Mesenchymal stem cell (in vitro differentiated cells and primary cell): ENCODE measurements around the gene XG.
"Not testable (repeated sequence)": the region's sequence is repeated elsewhere in the genome, so short reads cannot be mapped to it uniquely, and the experiment has no call there.

Experiments
- DNase-seq: peaks from one replicate; pipeline ENCODE4 v3.0.0-alpha.2; 2013
- H2AFZ ChIP-seq: one replicate; pipeline ENCODE4 v1.6.1; 2013; ENCODE audit warnings: low read depth, mild to moderate bottlenecking, control low read depth, inconsistent platforms, low read length, moderate library complexity
- H2AK5ac ChIP-seq: 2 replicates; pipeline ENCODE4 v1.6.1; 2013; ENCODE audit warnings: low read length, moderate library complexity, mild to moderate bottlenecking, inconsistent platforms; ENCODE audit not compliant: severe bottlenecking
- H2BK120ac ChIP-seq: one replicate; pipeline ENCODE4 v1.6.1; 2013; ENCODE audit warnings: low read depth, mild to moderate bottlenecking, inconsistent platforms, low read length, moderate library complexity
- H2BK12ac ChIP-seq, 2 experiments: one replicate each; pipeline ENCODE4 v1.6.1; 2013; ENCODE audit warnings: inconsistent platforms in 2 of 2, low read length in 2 of 2, mild to moderate bottlenecking in 2 of 2, moderate library complexity in 2 of 2, control low read depth in 1 of 2
- H2BK15ac ChIP-seq: one replicate; pipeline ENCODE4 v1.6.1; 2013; ENCODE audit warnings: mild to moderate bottlenecking, low read depth, inconsistent platforms; ENCODE audit not compliant: poor library complexity, severe bottlenecking
- H2BK5ac ChIP-seq: 2 replicates; pipeline ENCODE4 v1.6.1; 2013; ENCODE audit warnings: low read depth, mild to moderate bottlenecking, low read length, control low read depth, inconsistent platforms; ENCODE audit not compliant: poor library complexity, severe bottlenecking
- H3K14ac ChIP-seq, 2 experiments: one replicate each; pipeline ENCODE4 v1.6.1; 2013; ENCODE audit warnings: inconsistent platforms in 2 of 2, low read length in 2 of 2, control low read depth in 1 of 2, mild to moderate bottlenecking in 1 of 2, moderate library complexity in 1 of 2
- H3K18ac ChIP-seq, 2 experiments: one replicate each; pipeline ENCODE4 v1.6.1; 2013; ENCODE audit warnings: inconsistent platforms in 2 of 2, low read length in 2 of 2, control low read depth in 1 of 2, low read depth in 1 of 2, mild to moderate bottlenecking in 1 of 2
- H3K23ac ChIP-seq, 2 experiments: one replicate each; pipeline ENCODE4 v1.6.1; 2013; ENCODE audit warnings: inconsistent platforms in 2 of 2, low read length in 2 of 2, mild to moderate bottlenecking in 2 of 2, moderate library complexity in 2 of 2, control low read depth in 1 of 2
- H3K27ac ChIP-seq: 2 replicates; pipeline ENCODE4 v1.5.1; 2013; ENCODE audit warnings: mild to moderate bottlenecking, moderate library complexity, low read length, control low read depth, inconsistent platforms; ENCODE audit not compliant: poor library complexity, severe bottlenecking
- H3K27me3 ChIP-seq, 2 experiments: 2 replicates each; pipeline versions ENCODE4 v1.6.1 to v1.7.0; 2013; ENCODE audit warnings: low read length in 2 of 2, mild to moderate bottlenecking in 2 of 2, moderate library complexity in 2 of 2, control low read depth in 1 of 2, inconsistent platforms in 1 of 2; ENCODE audit not compliant: control insufficient read depth in 1 of 2, insufficient read depth in 1 of 2
- H3K36me3 ChIP-seq, 2 experiments: 2 replicates each; pipeline versions ENCODE4 v1.6.1 to v1.7.0; 2013; ENCODE audit warnings: low read length in 2 of 2, control low read depth in 1 of 2, inconsistent platforms in 1 of 2, low read depth in 1 of 2, mild to moderate bottlenecking in 1 of 2; ENCODE audit not compliant: insufficient read depth in 2 of 2, control insufficient read depth in 1 of 2
- H3K4ac ChIP-seq, 2 experiments: one replicate each; pipeline ENCODE4 v1.6.1; 2013; ENCODE audit warnings: inconsistent platforms in 2 of 2, low read length in 2 of 2, mild to moderate bottlenecking in 2 of 2, moderate library complexity in 2 of 2, control low read depth in 1 of 2, low read depth in 1 of 2
- H3K4me1 ChIP-seq: 2 replicates; pipeline ENCODE4 v1.6.1; 2013; ENCODE audit warnings: low read depth, low read length, control low read depth; ENCODE audit not compliant: control insufficient read depth, insufficient read depth
- H3K4me2 ChIP-seq: 2 replicates; pipeline ENCODE4 v1.6.1; 2013; ENCODE audit warnings: low read length, mild to moderate bottlenecking, inconsistent platforms; ENCODE audit not compliant: poor library complexity, severe bottlenecking
- H3K4me3 ChIP-seq, 2 experiments: 2 replicates each; pipeline versions ENCODE4 v1.5.1 to v1.7.0; 2013; ENCODE audit warnings: low read length in 2 of 2, mild to moderate bottlenecking in 2 of 2, control low read depth in 1 of 2, low read depth in 1 of 2; ENCODE audit not compliant: insufficient read depth in 1 of 2
- H3K79me1 ChIP-seq: replicated peaks from 2 replicates; pipeline ENCODE4 v1.6.1; 2013; ENCODE audit warnings: mild to moderate bottlenecking, control low read depth, low read length, inconsistent platforms; ENCODE audit not compliant: poor library complexity, severe bottlenecking
- H3K9ac ChIP-seq: 2 replicates; pipeline ENCODE4 v1.7.0; 2013; ENCODE audit warnings: mild to moderate bottlenecking, low read length, moderate library complexity
- H3K9me3 ChIP-seq: 2 replicates; pipeline ENCODE4 v1.7.0; 2013; ENCODE audit warnings: mild to moderate bottlenecking, low read length; ENCODE audit not compliant: control insufficient read depth
- H4K8ac ChIP-seq: one replicate; pipeline ENCODE4 v1.6.1; 2013; ENCODE audit warnings: inconsistent platforms, mild to moderate bottlenecking, low read length, moderate library complexity
- H4K91ac ChIP-seq: one replicate; pipeline ENCODE4 v1.6.1; 2013; ENCODE audit warnings: mild to moderate bottlenecking, low read length, inconsistent platforms
- WGBS: methylation state at CpG from one replicate; pipeline ENCODE4 v1.1.7; 2013; ENCODE audit warnings: mixed read lengths; 5-methylcytosine and 5-hydroxymethylcytosine counted together

Gene XG

GRCh38 chrX:2774776-2775175, 22.9 kb downstream of the XG start:
- Histone ChIP-seq H4K91ac (no peak overlapping the region), H2BK12ac (no peak overlapping the region), H2AFZ (no peak overlapping the region), H3K4me2 (no peak overlapping the region), H2BK120ac (no peak overlapping the region), H3K9me3 (peaks cover 5% of the 10 kb centered on the region), H3K36me3 (peaks cover 0 to 33% of the 10 kb centered on the region in 2 experiments), H3K14ac (no peak overlapping the region), H2BK5ac (no peak overlapping the region), H4K8ac (no peak overlapping the region), H3K27me3 (peaks cover 0 to 7% of the 10 kb centered on the region in 2 experiments), H3K23ac (no peak overlapping the region), H3K79me1 (no peaks in the 10 kb centered on the region), H2AK5ac (no peak overlapping the region), H3K4ac (no peak overlapping the region), H3K4me1 (no peaks in the 10 kb centered on the region), H3K18ac (no peak overlapping the region), H3K9ac (no peak overlapping the region), H3K4me3 (no peak overlapping the region), H2BK15ac (no peak overlapping the region), H3K27ac (no peak overlapping the region)
- no peak for DNase-seq
- 100% methylated on average over 2 of the region's 3 CpGs for WGBS

- H3K4me3 ChIP-seq, H2BK120ac ChIP-seq, H4K8ac ChIP-seq, H2AFZ ChIP-seq, H3K23ac ChIP-seq, H4K91ac ChIP-seq, H3K9ac ChIP-seq, DNase-seq, H2BK5ac ChIP-seq, H3K27me3 ChIP-seq, H3K79me1 ChIP-seq, H3K4me1 ChIP-seq, H3K9me3 ChIP-seq, H2BK15ac ChIP-seq, H3K14ac ChIP-seq, H3K18ac ChIP-seq, H3K27ac ChIP-seq, H3K4me2 ChIP-seq, H3K4ac ChIP-seq, H2BK12ac ChIP-seq, H2AK5ac ChIP-seq: not testable (repeated sequence)
- H3K36me3 ChIP-seq = peaks cover 0 to 40% of the 10 kb centered on the region in 2 experiments
- WGBS = 58% methylated on average over 11 of the region's 12 CpGs
These were observed 28.8 kb downstream of the XG start for GRCh38 chrX:2780472-2781225.

GRCh38 chrX:2781226-2781571, 29.4 kb downstream of the XG start:
- H4K8ac ChIP-seq = no peak overlapping the region
- H3K79me1 ChIP-seq = no peaks in the 10 kb centered on the region
- H2BK5ac ChIP-seq = no peak overlapping the region
- H3K9me3 ChIP-seq = no peaks in the 10 kb centered on the region
- H2BK15ac ChIP-seq = no peak overlapping the region
- H3K4me3 ChIP-seq = no peak overlapping the region
- H2AK5ac ChIP-seq = no peak overlapping the region
- no peak overlapping the region for H3K18ac ChIP-seq
- H3K27me3 ChIP-seq = no peaks in the 10 kb centered on the region
- no peak overlapping the region for H2BK120ac ChIP-seq
- no peak overlapping the region for H3K9ac ChIP-seq
- no peak overlapping the region for H3K23ac ChIP-seq
- no peak overlapping the region for H2BK12ac ChIP-seq
- no peak overlapping the region for H3K4me2 ChIP-seq
- WGBS = no CpG with 5 or more reads among the region's 1 CpG
- H3K27ac ChIP-seq = no peak overlapping the region
- H3K4me1 ChIP-seq = no peaks in the 10 kb centered on the region
- H3K14ac ChIP-seq = no peak overlapping the region
- H2AFZ ChIP-seq = no peak overlapping the region
- no peak overlapping the region for H4K91ac ChIP-seq
- no peak for DNase-seq
- no peak overlapping the region for H3K4ac ChIP-seq
- peaks cover 0 to 44% of the 10 kb centered on the region in 2 experiments for H3K36me3 ChIP-seq

GRCh38 chrX:2781698-2782097, 29.9 kb downstream of the XG start:
- H2AK5ac ChIP-seq = no peak overlapping the region
- 87% methylated on average over 6 of the region's 6 CpGs for WGBS

More at GRCh38 chrX:2781698-2782097, 29.9 kb downstream of the XG start:
- H3K23ac ChIP-seq = no peak overlapping the region
- H2BK5ac ChIP-seq = no peak overlapping the region
- no peak overlapping the region for H2BK12ac ChIP-seq
- H2BK120ac ChIP-seq = no peak overlapping the region
- H3K79me1 ChIP-seq = no peaks in the 10 kb centered on the region
- H3K27me3 ChIP-seq = no peaks in the 10 kb centered on the region
- no peak overlapping the region for H3K14ac ChIP-seq
- no peak overlapping the region for H3K4me2 ChIP-seq
- no peak overlapping the region for H3K27ac ChIP-seq
- no peak overlapping the region for H3K4ac ChIP-seq
- no peak overlapping the region for H2BK15ac ChIP-seq
- H3K4me3 ChIP-seq = no peak overlapping the region
- H4K91ac ChIP-seq = no peak overlapping the region
- H3K4me1 ChIP-seq = no peaks in the 10 kb centered on the region
- H3K9me3 ChIP-seq = no peaks in the 10 kb centered on the region
- DNase-seq = no peak
- H4K8ac ChIP-seq = no peak overlapping the region
- H2AFZ ChIP-seq = no peak overlapping the region
- no peak overlapping the region for H3K18ac ChIP-seq
- H3K9ac ChIP-seq = no peak overlapping the region
- H3K36me3 ChIP-seq = peaks cover 0 to 49% of the 10 kb centered on the region in 2 experiments
